Measurements from ENCODE around the gene LPGAT1. TPM values are rescaled to one million over a fixed set of nuclear protein-coding genes. Genes with fewer than 3 reads are reported as not detected.

LPGAT1 gene
- polyA plus RNA-seq, 2 of the 4 experiments (the other 2 are of a cell fraction) = 32.3 to 48.0 TPM

DNA sequence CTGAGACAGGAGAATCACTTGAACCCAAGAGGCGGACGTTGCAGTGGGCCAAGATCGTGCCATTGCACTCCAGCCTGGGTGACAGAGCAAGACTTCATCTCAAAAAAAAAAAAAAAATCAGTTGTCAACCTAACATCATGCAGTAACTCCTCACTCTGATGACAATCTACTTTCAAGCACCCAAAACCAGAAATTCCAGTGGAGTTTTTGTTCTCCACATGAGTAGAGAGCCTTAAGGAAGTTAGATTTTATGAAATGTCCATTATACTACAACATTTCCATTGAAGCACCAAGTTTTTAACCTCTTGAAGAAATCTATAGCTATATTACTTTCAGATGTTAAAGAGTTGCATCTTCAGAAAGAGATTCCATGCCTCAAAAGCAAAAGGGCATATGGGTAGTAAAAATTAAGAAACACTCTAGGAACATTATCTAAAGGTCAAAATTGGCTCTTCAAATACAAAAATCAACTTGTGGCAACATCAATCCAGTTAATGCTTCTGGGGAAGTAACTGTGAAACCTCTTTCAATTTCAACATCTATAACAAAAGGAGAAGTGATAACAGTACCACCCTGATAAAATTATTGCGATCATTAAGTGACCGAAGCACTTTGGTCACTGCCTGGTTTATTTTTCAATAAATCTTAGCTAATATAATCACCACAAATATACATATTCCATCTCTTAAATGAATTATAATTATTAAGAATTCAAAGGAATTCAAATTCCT is 7.7 kb downstream of the LPGAT1 start:
- 96% methylated on average over 5 of the region's 5 CpGs for WGBS (ENCODE audit: missing lambda C conversion rate)

DNA sequence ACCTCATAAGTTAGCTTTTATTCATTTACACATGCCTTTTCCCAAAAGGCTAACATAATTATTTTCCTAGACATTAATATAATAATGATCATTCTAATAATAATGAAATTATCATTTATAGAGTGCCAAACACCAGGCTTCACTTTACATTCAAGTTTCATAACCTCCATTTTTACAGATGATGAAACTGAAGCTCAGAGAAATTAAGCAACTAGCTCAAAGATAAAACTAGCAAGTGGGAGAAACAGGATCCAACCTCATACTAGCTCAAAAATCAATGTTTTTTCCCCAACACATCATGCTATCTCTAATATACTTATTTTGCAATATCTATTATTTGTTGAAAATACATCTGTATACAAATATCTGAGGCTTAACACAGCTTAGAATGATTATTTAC is 14.0 kb downstream of the LPGAT1 start:
- POLR2A ChIA-PET = no interaction called here
- H3K27ac ChIP-seq = no peak overlapping the region
- H3K4me3 ChIP-seq = no peak overlapping the region
- TF ChIP-seq SREBF2 (IDR thresholded peaks at IDR 0.05) = no peak
- no peak for TF ChIP-seq POLR2AphosphoS2 (conservative IDR thresholded peaks at IDR 0.05; ENCODE audit: low read length)
- no peak for TF ChIP-seq HOXB5 (CRISPR knock-in tag; IDR thresholded peaks at IDR 0.05)
- no peak for TF ChIP-seq KDM1A (IDR thresholded peaks at IDR 0.05; ENCODE audit: low read depth)
- TF ChIP-seq NPAS2 (CRISPR knock-in tag; IDR thresholded peaks at IDR 0.05; ENCODE audit: borderline replicate concordance) = no peak
- TF ChIP-seq ZNF302 (CRISPR knock-in tag; IDR thresholded peaks at IDR 0.05) = no peak
- no peak for TF ChIP-seq MYC (IDR thresholded peaks at IDR 0.05; ENCODE audit: borderline replicate concordance, low read length)
- no peak for TF ChIP-seq CHD4 (IDR thresholded peaks at IDR 0.05; ENCODE audit: borderline replicate concordance)
- TF ChIP-seq, protein P1, sequence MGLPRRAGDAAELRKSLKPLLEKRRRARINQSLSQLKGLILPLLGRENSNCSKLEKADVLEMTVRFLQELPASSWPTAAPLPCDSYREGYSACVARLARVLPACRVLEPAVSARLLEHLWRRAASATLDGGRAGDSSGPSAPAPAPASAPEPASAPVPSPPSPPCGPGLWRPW (IDR thresholded peaks at IDR 0.05) = no peak
- TF ChIP-seq JUN (IDR thresholded peaks at IDR 0.05) = no peak
- TF ChIP-seq TP53 (CRISPR knock-in tag; IDR thresholded peaks at IDR 0.05) = no peak
- no peak for TF ChIP-seq EHF (CRISPR knock-in tag; IDR thresholded peaks at IDR 0.05)
- TF ChIP-seq PHF8 (IDR thresholded peaks at IDR 0.05; ENCODE audit: borderline replicate concordance, low read depth) = no peak
- TF ChIP-seq NR3C1 (IDR thresholded peaks at IDR 0.05) = no peak
- TF ChIP-seq HOXA7 (CRISPR knock-in tag; IDR thresholded peaks at IDR 0.05) = no peak
- TF ChIP-seq CBX2 (IDR thresholded peaks at IDR 0.05; ENCODE audit: borderline replicate concordance, low read depth) = no peak
- TF ChIP-seq, protein P2, sequence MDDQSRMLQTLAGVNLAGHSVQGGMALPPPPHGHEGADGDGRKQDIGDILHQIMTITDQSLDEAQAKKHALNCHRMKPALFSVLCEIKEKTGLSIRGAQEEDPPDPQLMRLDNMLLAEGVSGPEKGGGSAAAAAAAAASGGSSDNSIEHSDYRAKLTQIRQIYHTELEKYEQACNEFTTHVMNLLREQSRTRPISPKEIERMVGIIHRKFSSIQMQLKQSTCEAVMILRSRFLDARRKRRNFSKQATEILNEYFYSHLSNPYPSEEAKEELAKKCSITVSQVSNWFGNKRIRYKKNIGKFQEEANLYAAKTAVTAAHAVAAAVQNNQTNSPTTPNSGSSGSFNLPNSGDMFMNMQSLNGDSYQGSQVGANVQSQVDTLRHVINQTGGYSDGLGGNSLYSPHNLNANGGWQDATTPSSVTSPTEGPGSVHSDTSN (IDR thresholded peaks at IDR 0.05) = no peak
- no peak for TF ChIP-seq HEYL (CRISPR knock-in tag; IDR thresholded peaks at IDR 0.05)
- TF ChIP-seq ESRRA (IDR thresholded peaks at IDR 0.05; ENCODE audit: borderline replicate concordance, low read length) = no peak
- H3K9me3 ChIP-seq = no peaks in the 10 kb centered on the region
- CTCF ChIA-PET = interaction anchor here (3.1 kb wide), 1 partner anchor 118 kb away, joined by 19 read pairs; no protein-coding TSS in a partner anchor
- FAIRE-seq = no peak
- no peak for ATAC-seq
- no peak overlapping the region for H3K4me2 ChIP-seq
- DNase-seq (ENCODE audit: low read depth in 1 of 2, low spot score in 1 of 2) = no peak
- peaks cover 11% of the 10 kb centered on the region; the same call in 2 of the 3 replicates for H3K4me1 ChIP-seq

More for the DNA sequence above, 7.7 kb downstream of the LPGAT1 start:
- no peaks in the 10 kb centered on the region for H3K9me3 ChIP-seq
- TF ChIP-seq HOXB5 (CRISPR knock-in tag; IDR thresholded peaks at IDR 0.05) = no peak
- peaks cover 31% of the 10 kb centered on the region for H3K4me1 ChIP-seq
- no peak for ATAC-seq
- no peak overlapping the region for H3K4me3 ChIP-seq
- no peak overlapping the region for H3K4me2 ChIP-seq
- no peak for DNase-seq (ENCODE audit: low read depth in 1 of 2, low spot score in 1 of 2)
- no peak overlapping the region for H3K27ac ChIP-seq
- ChIA-PET POLR2A (no interaction called here), CTCF (interaction anchor here (1.0 to 4.8 kb wide), 4 partner anchors 12 to 212 kb away, joined by 4 to 23 read pairs (median 5); partner anchors contain the start of gene INTS7)
- FAIRE-seq = no peak

DNA sequence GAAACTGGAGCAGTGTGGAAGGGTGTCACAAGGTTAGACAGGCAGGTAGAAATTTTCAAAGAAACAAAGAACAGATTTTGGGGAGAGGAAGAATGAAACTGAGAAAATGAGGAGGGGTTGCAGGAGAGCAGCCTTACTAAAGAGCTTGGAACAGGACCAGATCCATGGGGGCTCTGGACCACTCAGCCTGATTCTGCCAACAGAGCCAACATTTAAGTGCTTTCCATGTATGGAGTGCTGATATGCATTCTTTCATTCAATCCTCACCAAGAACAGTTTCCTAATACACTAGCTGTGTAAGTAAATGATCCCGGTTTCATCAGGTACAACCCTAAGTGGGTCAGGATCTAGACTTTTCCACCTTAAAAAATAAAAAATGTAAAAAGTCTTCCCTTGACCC is 16.2 kb downstream of the LPGAT1 start:
- FAIRE-seq (no peak), DNase-seq (ENCODE audit: low read depth in 1 of 2, low spot score in 1 of 2) (no peak), ATAC-seq (no peak)
- Histone ChIP-seq H3K4me2 (no peak overlapping the region), H3K4me1 (peaks cover 11% of the 10 kb centered on the region; the same call in 2 of the 3 replicates), H3K9me3 (no peaks in the 10 kb centered on the region), H3K27ac (peak overlapping the region in 1 of 2 experiments; percentile 34; a peak in 1 of 6 replicates), H3K4me3 (no peak overlapping the region)
- ChIA-PET POLR2A (no interaction called here), CTCF (interaction anchor here (0.5 to 3.1 kb wide), 4 partner anchors 66 to 130 kb away, joined by 3 to 19 read pairs (median 5); no protein-coding TSS in a partner anchor)
- WGBS (ENCODE audit: missing lambda C conversion rate) = 95% methylated on average over 1 of the region's 1 CpG
- TF ChIP-seq FOXS1 (CRISPR knock-in tag; IDR thresholded peaks at IDR 0.05) = no peak
- TF ChIP-seq, protein P3, sequence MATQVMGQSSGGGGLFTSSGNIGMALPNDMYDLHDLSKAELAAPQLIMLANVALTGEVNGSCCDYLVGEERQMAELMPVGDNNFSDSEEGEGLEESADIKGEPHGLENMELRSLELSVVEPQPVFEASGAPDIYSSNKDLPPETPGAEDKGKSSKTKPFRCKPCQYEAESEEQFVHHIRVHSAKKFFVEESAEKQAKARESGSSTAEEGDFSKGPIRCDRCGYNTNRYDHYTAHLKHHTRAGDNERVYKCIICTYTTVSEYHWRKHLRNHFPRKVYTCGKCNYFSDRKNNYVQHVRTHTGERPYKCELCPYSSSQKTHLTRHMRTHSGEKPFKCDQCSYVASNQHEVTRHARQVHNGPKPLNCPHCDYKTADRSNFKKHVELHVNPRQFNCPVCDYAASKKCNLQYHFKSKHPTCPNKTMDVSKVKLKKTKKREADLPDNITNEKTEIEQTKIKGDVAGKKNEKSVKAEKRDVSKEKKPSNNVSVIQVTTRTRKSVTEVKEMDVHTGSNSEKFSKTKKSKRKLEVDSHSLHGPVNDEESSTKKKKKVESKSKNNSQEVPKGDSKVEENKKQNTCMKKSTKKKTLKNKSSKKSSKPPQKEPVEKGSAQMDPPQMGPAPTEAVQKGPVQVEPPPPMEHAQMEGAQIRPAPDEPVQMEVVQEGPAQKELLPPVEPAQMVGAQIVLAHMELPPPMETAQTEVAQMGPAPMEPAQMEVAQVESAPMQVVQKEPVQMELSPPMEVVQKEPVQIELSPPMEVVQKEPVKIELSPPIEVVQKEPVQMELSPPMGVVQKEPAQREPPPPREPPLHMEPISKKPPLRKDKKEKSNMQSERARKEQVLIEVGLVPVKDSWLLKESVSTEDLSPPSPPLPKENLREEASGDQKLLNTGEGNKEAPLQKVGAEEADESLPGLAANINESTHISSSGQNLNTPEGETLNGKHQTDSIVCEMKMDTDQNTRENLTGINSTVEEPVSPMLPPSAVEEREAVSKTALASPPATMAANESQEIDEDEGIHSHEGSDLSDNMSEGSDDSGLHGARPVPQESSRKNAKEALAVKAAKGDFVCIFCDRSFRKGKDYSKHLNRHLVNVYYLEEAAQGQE (IDR thresholded peaks at IDR 0.05) = peak; percentile 60; the same call in 1 of the 2 replicates
